HepG2 (cell line): Measurements from ENCODE around the gene ARL6. TPM values are rescaled to one million over a fixed set of nuclear protein-coding genes. Genes with fewer than 3 reads are reported as not detected.

ENCODE experiments used
- ARNT2 ChIP-seq: sonication (generic); formaldehyde crosslinking; IDR thresholded peaks from 2 replicates; pipeline ENCODE4 v1.8.0; 2022; ENCODE audit warnings: mild to moderate bottlenecking, low read depth, missing genetic modification reagents, moderate library complexity
- BRD4 ChIP-seq: sonication (generic); formaldehyde crosslinking; IDR thresholded peaks from 2 replicates; pipeline ENCODE4 v1.4.0; 2020; ENCODE audit warnings: missing genetic modification reagents
- CCDC6 ChIP-seq: sonication (generic); formaldehyde crosslinking; IDR thresholded peaks from 2 replicates; pipeline ENCODE4 v1.8.1; 2022; ENCODE audit warnings: mild to moderate bottlenecking, missing genetic modification reagents, moderate library complexity
- FOSL1 ChIP-seq: sonication (generic); formaldehyde crosslinking; IDR thresholded peaks from 2 replicates; pipeline ENCODE4 v1.9.0; 2021; ENCODE audit warnings: missing genetic modification reagents, borderline replicate concordance
- RCOR2 ChIP-seq: IDR thresholded peaks from 2 replicates; pipeline ENCODE4 v1.6.1; 2016; ENCODE audit warnings: missing biosample characterization, missing genetic modification reagents
- RORA ChIP-seq: sonication (generic); formaldehyde crosslinking; IDR thresholded peaks from 2 replicates; pipeline ENCODE4 v1.5.0; 2020; ENCODE audit warnings: mild to moderate bottlenecking, missing genetic modification reagents, moderate library complexity
- SMAD9 ChIP-seq: sonication (generic); formaldehyde crosslinking; IDR thresholded peaks from 2 replicates; pipeline ENCODE4 v1.5.1; 2020; ENCODE audit warnings: mild to moderate bottlenecking, missing genetic modification reagents
- SPEN ChIP-seq: sonication (generic); formaldehyde crosslinking; IDR thresholded peaks from 2 replicates; pipeline ENCODE4 v1.5.1; 2020; ENCODE audit warnings: low read depth, mild to moderate bottlenecking, missing genetic modification reagents
- YEATS4 ChIP-seq: sonication (generic); formaldehyde crosslinking; IDR thresholded peaks from 2 replicates; pipeline ENCODE4 v1.4.0; 2020; ENCODE audit warnings: missing genetic modification reagents, borderline replicate concordance
- ZFP36L1 ChIP-seq: sonication (generic); formaldehyde crosslinking; IDR thresholded peaks from 2 replicates; pipeline ENCODE4 v1.8.0; 2022; ENCODE audit warnings: mild to moderate bottlenecking, missing genetic modification reagents, moderate library complexity
- ZNF207 ChIP-seq: fragments of 450-650 bp; IDR thresholded peaks from 2 replicates; pipeline ENCODE4 v1.6.1; 2016; ENCODE audit warnings: antibody characterized with exemption, borderline replicate concordance
- ZNF337 ChIP-seq: sonication (generic); formaldehyde crosslinking; IDR thresholded peaks from 2 replicates; pipeline ENCODE4 v1.5.1; 2020; ENCODE audit warnings: missing genetic modification reagents, low read depth, mild to moderate bottlenecking, borderline replicate concordance
- ZNF496 ChIP-seq: sonication (generic); formaldehyde crosslinking; IDR thresholded peaks from 2 replicates; pipeline ENCODE4 v1.8.1; 2023; ENCODE audit warnings: mild to moderate bottlenecking, moderate library complexity, missing genetic modification reagents; ENCODE audit not compliant: insufficient replicate concordance
- ZNF660 ChIP-seq: sonication (generic); formaldehyde crosslinking; IDR thresholded peaks from 2 replicates; pipeline ENCODE4 v1.5.1; 2020; ENCODE audit warnings: mild to moderate bottlenecking, low read depth, missing genetic modification reagents, borderline replicate concordance
- ZNF747 ChIP-seq: sonication (generic); formaldehyde crosslinking; IDR thresholded peaks from 2 replicates; pipeline ENCODE4 v1.8.1; 2023; ENCODE audit warnings: missing genetic modification reagents, mild to moderate bottlenecking, borderline replicate concordance
- ZNF776 ChIP-seq: sonication (generic); formaldehyde crosslinking; IDR thresholded peaks from 2 replicates; pipeline ENCODE4 v1.4.0; 2020; ENCODE audit warnings: mild to moderate bottlenecking, missing genetic modification reagents
- polyA plus RNA-seq, 8 experiments: library from polyadenylated mRNA; depleted of rRNA in 3 of 8; stranded (reverse) in 7 of 8; unstranded in 1 of 8; fragments of >200 nt; fragmentation: Illumina TruSeq in 4 of 8; extraction: Trizol in 4 of 8; gene quantifications; 2 replicates each; pipeline versions ENCODE4 v1.2.1 to v1.2.3, GENCODE V29; 2011 to 2016; ENCODE audit warnings: low read depth in 4 of 8, missing spikeins in 1 of 8, mixed read lengths in 1 of 8; ENCODE audit not compliant: insufficient read depth in 1 of 8
- total RNA-seq, 5 experiments: library from RNA; depleted of rRNA; stranded (reverse); fragments of >200 nt; fragmentation: Illumina TruSeq; extraction: Trizol; gene quantifications; 2 replicates each; pipeline ENCODE4 v1.2.3, GENCODE V29; 2016; ENCODE audit warnings: low read depth in 1 of 5
- TF ChIP-seq, protein P1 (sequence below): sonication (generic); formaldehyde crosslinking; IDR thresholded peaks from 2 replicates; pipeline ENCODE4 v1.5.1; 2020; ENCODE audit warnings: missing genetic modification reagents, mild to moderate bottlenecking, borderline replicate concordance
- TF ChIP-seq, protein P2 (sequence below): IDR thresholded peaks from 2 replicates; pipeline ENCODE4 v1.6.1; 2016; ENCODE audit warnings: low read depth, control low read depth
- TF ChIP-seq, protein P3 (sequence below): sonication (generic); formaldehyde crosslinking; IDR thresholded peaks from 2 replicates; pipeline ENCODE4 v1.4.0; 2020; ENCODE audit warnings: mild to moderate bottlenecking, missing genetic modification reagents
- TF ChIP-seq, protein P4 (sequence below): conservative IDR thresholded peaks from 2 replicates; pipeline ENCODE4 v1.6.1; 2018; ENCODE audit warnings: missing genetic modification reagents

The ARL6 gene
- total and polyA plus RNA-seq, 2 of the 13 experiments (the other 11 are each of a cell fraction or from before 2014, with no cell fraction given) = 1.3 to 3.7 TPM

DNA sequence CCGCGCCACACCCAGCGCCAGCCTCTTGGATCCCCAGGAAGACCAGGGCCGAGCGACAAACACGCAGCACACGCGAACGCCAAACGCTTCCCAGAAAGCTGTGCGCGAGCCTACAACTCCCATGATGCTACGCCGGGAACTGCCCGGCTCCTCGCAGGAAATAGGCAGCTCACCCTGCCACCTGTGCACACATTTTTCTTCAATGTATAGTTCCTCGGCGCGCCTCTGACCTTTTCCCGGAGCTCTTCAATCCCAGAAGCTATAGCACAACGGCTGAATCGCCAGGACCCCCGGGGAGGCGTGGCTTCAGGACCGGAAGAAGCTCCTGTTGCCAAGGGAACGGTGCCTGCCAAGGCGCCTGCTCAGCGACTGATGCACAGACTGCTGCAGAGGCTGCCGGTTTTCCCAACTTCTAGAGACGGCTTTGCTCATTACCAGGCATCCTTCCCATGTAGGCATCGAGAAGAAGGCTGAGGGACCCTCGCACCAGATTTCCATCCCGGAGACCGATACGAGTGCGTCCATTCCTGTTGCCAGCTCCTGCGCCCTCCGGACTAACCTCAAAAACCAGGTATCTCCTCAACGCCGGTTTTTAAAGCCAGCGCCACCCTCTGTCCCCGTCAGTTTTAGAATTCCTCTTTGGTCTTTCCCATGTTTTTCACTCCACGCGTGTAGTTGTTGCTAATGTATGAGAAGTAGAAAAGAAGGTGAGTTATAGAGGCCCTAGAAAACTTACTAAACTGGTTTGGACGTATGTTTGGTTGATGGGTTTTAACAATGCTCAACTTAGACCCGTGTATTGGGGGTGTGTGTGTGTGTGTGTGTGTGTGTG is at the start of gene ARL6 (continued):
- TF ChIP-seq, protein P1, sequence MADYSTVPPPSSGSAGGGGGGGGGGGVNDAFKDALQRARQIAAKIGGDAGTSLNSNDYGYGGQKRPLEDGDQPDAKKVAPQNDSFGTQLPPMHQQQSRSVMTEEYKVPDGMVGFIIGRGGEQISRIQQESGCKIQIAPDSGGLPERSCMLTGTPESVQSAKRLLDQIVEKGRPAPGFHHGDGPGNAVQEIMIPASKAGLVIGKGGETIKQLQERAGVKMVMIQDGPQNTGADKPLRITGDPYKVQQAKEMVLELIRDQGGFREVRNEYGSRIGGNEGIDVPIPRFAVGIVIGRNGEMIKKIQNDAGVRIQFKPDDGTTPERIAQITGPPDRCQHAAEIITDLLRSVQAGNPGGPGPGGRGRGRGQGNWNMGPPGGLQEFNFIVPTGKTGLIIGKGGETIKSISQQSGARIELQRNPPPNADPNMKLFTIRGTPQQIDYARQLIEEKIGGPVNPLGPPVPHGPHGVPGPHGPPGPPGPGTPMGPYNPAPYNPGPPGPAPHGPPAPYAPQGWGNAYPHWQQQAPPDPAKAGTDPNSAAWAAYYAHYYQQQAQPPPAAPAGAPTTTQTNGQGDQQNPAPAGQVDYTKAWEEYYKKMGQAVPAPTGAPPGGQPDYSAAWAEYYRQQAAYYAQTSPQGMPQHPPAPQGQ (CRISPR knock-in tag) = no peak
- TF ChIP-seq ZNF660 (CRISPR knock-in tag) (no peak), RCOR2 (CRISPR knock-in tag) (no peak), ZNF747 (no peak), ZFP36L1 (CRISPR knock-in tag) (peak; percentile 68; the same call in 1 of the 2 replicates), ARNT2 (peak; percentile 45; the same call in 1 of the 2 replicates), BRD4 (no peak), FOSL1 (CRISPR knock-in tag) (no peak), SPEN (CRISPR knock-in tag) (peak; percentile 83), CCDC6 (no peak), SMAD9 (CRISPR knock-in tag) (no peak), ZNF776 (CRISPR knock-in tag) (0 out of 2 replicates have a peak, but pooled peaks have one; percentile 75), ZNF337 (CRISPR knock-in tag) (no peak), YEATS4 (peak; percentile 59; the same call in 1 of the 2 replicates), ZNF496 (CRISPR knock-in tag) (no peak), ZNF207 (no peak), RORA (CRISPR knock-in tag) (no peak)
- TF ChIP-seq, protein P2, sequence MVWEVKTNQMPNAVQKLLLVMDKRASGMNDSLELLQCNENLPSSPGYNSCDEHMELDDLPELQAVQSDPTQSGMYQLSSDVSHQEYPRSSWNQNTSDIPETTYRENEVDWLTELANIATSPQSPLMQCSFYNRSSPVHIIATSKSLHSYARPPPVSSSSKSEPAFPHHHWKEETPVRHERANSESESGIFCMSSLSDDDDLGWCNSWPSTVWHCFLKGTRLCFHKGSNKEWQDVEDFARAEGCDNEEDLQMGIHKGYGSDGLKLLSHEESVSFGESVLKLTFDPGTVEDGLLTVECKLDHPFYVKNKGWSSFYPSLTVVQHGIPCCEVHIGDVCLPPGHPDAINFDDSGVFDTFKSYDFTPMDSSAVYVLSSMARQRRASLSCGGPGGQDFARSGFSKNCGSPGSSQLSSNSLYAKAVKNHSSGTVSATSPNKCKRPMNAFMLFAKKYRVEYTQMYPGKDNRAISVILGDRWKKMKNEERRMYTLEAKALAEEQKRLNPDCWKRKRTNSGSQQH (CRISPR knock-in tag) = no peak
- TF ChIP-seq, protein P3, sequence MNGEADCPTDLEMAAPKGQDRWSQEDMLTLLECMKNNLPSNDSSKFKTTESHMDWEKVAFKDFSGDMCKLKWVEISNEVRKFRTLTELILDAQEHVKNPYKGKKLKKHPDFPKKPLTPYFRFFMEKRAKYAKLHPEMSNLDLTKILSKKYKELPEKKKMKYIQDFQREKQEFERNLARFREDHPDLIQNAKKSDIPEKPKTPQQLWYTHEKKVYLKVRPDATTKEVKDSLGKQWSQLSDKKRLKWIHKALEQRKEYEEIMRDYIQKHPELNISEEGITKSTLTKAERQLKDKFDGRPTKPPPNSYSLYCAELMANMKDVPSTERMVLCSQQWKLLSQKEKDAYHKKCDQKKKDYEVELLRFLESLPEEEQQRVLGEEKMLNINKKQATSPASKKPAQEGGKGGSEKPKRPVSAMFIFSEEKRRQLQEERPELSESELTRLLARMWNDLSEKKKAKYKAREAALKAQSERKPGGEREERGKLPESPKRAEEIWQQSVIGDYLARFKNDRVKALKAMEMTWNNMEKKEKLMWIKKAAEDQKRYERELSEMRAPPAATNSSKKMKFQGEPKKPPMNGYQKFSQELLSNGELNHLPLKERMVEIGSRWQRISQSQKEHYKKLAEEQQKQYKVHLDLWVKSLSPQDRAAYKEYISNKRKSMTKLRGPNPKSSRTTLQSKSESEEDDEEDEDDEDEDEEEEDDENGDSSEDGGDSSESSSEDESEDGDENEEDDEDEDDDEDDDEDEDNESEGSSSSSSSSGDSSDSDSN (CRISPR knock-in tag) = 0 out of 2 replicates have a peak, but pooled peaks have one; percentile 27
- TF ChIP-seq, protein P4, sequence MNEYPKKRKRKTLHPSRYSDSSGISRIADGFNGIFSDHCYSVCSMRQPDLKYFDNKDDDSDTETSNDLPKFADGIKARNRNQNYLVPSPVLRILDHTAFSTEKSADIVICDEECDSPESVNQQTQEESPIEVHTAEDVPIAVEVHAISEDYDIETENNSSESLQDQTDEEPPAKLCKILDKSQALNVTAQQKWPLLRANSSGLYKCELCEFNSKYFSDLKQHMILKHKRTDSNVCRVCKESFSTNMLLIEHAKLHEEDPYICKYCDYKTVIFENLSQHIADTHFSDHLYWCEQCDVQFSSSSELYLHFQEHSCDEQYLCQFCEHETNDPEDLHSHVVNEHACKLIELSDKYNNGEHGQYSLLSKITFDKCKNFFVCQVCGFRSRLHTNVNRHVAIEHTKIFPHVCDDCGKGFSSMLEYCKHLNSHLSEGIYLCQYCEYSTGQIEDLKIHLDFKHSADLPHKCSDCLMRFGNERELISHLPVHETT (CRISPR knock-in tag) = no peak
